GM21526 (cell line): ENCODE results near the gene EYA4.

Experiments used
- ATAC-seq: cut with Tn5 transposase; IDR thresholded peaks from one replicate; pipeline ENCODE4 v1.9.1; 2021; ENCODE audit warnings: moderate library complexity; ENCODE audit not compliant: unreplicated experiment, low FRiP score

The EYA4 gene

DNA sequence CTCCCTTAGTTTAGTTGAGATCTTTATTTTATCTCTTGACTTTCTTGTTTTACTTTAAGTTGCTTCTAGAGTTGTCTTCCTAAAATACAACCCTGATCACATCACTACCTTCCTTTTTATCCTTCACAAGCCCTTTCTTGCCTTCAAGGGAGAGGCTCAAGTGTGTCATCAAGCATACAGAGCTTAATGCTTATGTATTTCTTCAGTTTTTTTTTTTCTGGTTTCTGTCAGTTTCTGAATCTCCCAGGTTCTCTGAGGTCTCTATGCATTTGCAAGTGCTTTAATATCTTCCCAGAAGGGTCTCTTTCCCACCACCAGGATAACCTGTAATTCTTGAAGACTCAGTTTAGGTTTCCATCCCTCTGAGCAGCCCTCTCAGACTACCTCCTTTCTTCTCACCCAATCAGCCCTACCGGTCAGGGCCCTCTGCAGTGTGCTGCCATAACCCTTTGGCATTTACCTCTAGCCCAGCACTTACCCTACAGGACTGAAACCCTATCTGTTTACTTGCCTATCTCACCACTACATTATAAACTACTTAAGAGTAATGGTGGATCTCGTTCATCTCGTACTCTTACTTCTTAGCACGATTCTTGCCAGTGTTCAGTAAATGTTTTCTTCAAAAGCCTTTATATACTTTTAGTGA lies 36.9 kb downstream of the EYA4 start:
- no peak for ATAC-seq

DNA sequence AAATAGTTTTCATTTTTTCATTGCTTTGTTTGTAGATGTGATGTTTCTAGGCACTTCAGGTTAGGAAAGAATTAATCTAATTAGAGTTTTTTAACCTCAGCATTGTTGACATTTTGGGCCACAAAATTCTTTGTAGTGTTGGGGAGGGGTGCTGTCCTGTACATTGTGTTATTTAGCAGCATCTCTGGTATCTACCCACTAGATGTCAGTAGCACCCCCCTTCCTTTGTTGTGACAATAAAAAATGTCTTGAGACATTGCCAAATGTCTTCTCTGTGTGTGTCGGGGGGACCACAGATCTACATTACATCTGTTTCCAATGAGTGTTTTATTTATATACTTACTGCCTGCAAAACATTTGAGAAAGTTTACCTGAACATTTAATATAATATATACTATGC lies 45.6 kb downstream of the EYA4 start:
- ATAC-seq, result peak; percentile 56

DNA sequence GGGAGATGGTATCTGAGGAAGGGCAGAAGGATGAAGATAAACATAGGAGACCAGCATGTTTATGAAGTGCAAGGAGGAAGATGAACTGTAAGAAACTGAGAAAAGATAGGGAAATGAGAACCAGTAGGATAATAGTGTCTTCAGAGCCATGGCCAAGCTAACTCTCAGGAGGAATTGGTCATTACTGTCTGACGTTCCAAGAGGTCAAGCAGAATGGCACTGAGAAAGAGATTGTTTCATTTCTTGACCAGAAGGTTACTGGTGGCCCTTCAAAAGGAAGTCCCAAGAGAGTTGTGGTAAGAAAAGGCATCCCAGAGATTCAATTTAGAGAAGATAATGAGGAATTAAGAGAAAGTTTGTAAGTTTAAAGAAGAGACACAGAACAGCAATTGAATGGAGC lies 47.5 kb downstream of the EYA4 start:
- no peak for ATAC-seq

- no peak for ATAC-seq
These were observed 48.7 kb downstream of the EYA4 start for GRCh38 chr6:133289733-133290306.

DNA sequence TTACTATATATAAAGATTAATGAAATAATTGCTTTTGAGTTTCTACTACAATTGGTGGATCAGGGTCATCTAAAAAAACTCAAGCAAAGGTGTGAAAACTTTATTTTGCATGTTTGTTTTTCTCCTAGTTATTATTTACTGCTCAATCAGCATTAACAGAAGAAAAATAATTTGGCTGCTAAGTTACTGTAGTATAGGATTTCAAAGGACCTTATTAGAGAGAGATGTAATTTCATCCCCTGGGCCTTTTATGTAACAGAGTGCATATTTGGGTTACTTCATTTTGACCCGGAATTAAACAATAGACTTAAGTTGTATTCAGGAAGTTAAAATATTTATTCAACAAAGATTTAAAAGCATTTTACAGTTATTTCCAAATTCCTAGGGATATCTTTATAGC lies 49.8 kb downstream of the EYA4 start:
- no peak for ATAC-seq

DNA sequence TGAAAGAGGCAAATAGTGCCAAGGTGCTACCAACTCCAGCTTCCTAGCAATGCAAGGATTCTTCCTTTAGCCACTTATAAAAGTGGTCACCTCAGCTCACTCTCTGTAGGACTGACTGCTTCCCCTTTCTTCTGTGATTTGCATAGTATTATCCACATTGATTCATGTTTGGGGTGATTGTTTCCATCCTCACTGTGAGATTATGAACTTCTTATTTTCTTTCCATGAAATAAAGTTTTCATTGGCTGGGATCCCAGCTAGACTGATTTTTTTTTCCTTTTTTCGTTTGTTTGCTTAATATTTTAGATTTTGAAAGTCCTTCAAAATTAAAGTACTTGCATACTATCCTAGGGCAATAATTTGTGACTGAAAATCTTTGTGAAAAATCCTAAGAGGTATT lies 50.5 kb downstream of the EYA4 start:
- no peak for ATAC-seq

DNA sequence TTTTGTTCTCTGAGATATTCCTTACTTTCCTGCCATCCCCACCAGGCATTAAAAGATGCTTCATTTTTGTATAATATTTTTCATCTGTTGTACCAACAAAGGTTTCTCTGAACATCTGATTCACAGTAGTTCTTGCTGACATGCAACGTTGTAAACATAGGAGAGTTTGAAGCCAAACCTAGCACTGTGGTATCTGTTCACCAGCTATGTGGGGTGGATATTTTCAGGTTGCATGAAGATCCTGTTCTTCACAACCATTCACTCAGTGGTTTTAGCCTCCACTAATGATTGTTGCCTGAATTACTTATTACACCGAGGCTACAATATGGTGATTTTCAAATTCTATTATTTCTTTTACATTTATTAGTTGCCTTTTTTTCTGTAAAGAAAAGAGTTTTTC lies 56.5 kb downstream of the EYA4 start:
- no peak for ATAC-seq

DNA sequence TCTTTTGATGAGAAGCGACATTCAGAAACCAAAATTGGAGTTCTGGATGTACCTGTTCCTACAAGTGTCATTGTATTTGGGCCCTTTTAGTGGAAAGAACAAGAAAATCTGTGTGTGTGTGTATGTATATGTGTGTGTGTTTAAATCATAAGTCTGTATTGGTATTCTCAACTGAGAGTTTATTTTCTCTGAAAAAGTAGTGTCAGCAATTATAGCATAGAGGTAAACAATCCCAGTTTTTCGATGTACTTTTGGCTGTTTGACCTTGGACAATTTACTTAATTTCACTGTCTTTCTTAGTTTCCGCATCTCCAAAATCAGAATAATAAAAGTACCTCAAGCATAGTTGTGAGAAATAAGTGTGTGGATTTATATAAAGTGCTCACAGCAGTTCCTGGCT lies 57.2 kb downstream of the EYA4 start:
- ATAC-seq, result no peak

DNA sequence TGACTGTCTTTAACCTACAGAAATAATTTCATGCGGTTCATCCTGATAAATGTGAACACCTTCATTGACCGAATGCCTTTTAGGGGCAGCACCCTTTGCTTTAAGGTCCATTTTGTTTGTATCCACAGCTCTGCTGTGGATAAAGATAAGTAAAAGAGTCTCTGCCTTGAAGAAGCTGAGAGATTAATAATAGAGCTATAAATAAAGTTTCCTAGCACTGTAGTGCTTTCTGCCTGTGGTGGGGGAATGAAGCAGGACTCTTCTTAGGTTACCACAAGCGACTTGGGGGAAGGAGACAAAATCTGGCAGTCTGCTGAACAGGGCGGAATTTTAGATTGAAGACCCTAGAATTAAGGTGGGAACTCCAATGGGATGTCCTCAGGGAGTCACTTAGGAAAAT lies 57.6 kb downstream of the EYA4 start:
- ATAC-seq, result no peak

DNA sequence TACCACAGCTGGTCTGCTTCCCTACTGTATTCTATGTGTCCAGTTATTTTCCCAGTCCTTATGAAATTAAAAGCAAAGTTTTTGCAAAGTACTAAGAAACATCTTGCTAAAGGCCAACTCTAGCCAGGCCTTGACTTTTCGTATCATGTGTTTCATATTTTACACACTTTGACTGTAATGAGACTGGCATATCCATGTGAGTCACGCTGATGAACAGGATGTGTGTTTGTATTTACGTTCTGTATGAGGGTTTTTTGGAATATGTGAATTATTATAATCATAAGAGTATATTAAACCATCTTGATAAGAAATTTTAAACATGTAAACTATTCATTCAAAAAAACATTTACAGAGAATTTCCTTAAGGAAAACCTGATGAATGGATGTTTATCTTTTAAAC lies 59.7 kb downstream of the EYA4 start:
- no peak for ATAC-seq

- no peak for ATAC-seq
These were observed 60.7 kb downstream of the EYA4 start for GRCh38 chr6:133301835-133302234.

GRCh38 chr6:133306931-133307330 lies 65.8 kb downstream of the EYA4 start:
- ATAC-seq, result no peak

DNA sequence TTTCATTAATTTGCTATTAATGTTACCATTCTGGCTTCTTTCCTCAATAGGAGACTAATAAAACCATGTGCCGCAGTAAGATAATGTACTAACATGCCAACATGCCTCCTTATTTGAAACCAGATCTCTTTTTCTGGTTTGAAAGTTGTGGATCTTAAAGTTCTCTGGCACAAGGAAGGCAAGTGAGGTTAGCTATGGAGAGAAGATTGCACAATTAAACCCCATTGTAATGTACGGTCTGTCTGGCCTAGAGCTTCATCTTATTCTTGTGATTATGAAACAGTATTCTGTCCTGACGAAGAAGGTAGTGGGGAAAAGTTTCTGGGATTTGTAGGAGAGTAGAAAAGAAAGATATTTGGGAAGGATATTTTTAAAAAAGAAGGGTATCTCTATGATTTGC lies 68.4 kb downstream of the EYA4 start:
- no peak for ATAC-seq

DNA sequence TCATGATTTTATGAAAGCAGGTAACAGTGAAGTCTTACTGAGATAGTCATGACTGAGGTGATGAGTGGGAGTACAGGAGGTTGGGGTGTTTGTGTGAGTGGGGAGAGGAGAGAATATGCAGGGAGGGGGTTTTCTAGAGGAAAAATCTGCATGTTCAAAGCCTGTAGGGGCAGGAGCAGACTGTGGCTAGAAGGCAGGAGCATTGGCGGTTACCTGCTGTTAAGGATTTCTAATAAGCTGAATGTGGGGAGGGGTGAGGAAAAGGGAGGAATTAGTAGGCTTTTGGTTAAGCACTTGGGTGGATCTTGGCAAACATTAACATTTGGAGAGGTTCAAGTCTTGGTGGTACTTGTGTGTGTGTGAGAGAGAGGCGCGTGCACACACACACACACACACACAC lies 70.8 kb downstream of the EYA4 start:
- ATAC-seq, result no peak

DNA sequence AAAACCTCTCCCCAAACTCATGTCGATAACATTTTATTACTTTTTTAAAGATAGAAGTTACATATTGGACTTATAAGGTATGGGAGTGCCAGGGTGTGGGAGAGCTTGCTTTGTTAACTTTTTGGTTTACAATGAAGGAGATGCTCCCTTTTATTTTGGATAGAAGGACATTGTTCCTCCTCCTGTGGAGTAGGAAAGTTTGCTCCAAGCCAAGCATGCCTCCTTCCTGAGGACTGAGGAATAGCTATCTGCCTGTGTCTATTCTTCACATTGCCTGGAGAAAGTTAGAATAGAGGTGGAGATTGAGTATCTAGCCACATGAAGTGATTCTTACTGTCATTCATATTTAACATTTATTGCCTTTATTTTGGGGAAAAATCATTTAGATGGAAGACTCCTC lies 71.9 kb downstream of the EYA4 start:
- ATAC-seq, result no peak

DNA sequence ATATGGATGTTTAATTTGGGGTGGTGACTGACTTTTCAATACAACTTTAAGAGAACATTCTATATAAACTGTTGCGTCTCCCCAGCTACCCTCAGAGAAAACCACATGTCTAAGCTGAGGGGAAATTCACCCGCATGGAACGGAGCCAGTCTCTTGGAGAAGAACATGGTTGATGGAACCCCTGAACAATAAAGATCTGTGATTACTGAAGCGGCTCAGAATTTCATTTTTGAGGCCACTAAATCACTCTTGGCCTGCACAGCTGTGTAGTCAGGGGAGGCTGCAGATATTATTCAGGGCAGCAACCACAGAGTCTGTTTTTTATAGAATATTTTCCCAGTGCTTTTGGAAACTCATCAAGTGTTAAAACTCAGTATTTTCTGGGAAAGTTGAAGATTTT lies 73.8 kb downstream of the EYA4 start:
- no peak for ATAC-seq

- no peak for ATAC-seq
These were observed 74.7 kb downstream of the EYA4 start for GRCh38 chr6:133315811-133316210.

DNA sequence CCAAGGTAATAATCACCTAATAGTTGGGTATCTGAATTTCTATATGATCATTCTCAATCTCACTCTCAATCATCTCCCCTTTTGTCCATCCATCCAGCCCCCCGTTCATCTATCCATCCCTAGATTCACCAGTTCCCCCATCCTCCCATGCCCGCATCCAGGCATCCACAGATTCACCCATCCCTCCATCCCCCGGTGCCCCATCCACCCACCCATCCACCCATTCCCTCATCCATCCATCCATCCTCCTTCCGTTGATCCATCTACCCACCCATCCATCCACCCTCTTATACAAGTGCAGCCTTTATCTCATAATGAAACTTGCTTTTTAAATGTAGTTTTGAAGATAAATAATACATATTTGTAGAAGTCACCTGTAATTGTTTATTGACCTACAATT lies 76.5 kb downstream of the EYA4 start:
- no peak for ATAC-seq

GRCh38 chr6:133326584-133326983 lies 85.4 kb downstream of the EYA4 start:
- ATAC-seq, result no peak

DNA sequence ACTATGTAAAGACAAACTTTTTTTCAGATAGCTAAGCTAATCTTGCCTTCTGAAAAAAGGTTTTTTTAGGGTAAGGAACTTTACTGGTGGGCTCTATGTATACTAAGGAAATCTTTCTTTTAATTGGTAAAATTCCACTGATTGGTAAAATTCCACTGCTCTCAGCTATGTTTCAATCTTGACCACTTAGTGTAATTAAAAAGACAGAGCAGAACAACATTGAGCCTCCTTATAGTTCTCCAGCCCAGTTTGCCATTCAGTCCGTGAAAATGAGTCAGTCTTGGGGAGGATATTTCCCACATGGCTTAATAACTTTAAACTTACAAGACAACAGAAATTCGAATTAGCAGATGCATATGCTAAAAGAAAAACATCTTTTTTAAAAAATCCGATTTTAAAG lies 92.7 kb downstream of the EYA4 start:
- ATAC-seq, result no peak

DNA sequence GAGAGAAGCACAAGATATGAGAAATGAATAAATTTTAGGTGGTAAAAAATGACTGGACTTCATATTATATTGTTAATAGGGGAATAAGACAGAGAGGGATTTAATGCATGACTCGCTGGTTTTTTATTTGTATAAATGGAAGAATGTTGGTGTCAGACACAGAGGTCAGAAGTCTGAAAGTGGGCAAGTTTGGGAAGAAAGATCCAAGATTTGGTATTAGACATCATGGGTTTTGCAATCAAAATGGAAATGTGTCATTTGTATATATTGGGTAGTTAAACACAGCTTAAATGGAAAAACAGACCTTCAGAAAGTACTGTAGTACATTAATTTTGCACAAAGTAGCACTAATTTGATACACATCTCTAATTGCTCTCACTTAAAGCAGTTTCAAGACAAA lies 96.2 kb downstream of the EYA4 start:
- ATAC-seq, result no peak

DNA sequence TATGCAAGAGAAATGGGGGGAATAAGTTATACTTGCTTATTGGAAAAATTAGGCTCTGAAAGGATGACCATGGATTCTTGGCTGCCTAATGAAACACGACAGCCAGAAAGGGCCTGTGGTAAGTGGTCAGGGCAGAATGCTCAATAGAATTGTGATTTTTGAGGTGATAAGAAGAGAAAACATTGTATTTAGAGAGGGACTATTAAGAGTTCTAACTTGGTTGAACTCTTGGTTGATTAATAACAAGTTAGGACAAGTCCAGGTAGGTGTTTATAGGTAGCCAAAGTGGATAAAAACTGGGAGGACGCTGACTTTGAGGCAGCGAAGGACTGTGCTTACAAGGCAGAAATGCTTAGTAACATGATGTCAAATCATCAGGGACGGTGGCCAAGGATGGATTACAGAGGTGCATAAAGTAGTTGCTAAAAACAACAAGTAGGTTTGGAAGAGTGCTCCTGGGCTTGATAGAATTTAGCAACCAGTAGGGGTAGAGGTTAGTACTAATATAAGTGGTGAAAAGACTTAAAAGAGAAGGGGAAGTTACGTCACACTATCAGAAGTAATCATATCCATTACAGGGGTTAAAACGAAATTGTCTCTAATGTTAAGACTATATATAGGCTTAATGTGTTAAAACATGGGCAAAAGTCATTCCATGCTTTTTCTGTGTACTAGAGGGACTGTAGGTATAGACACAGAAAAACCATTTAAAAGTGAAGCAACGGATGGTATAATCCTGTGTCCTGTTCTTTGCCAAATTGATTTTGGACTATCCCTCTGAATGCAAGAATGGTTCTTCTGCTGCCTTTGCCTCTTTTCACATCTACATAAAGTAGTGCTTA lies 98.6 kb downstream of the EYA4 start:
- ATAC-seq, result no peak
